ENCODE data around the gene PTPRT.

PTPRT gene

DNA sequence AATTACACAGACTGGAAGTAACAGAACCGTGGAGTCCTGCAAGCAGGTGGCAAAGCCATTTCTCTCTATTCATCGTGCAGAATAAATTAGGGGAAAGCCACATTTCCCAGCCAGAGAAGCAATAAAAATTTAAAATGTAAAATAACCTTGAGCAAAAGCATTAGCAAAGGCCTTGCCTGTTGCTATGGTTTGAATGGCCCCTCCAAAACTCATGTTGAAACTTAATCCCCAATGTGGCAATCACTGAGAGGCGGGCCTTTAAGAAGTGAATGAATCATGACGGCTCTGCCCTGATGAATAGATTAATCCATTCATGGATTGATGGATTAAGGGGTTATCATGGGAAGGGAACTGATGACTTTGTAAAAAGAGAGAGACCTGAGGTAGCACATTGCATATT is 679.0 kb downstream of the PTPRT start:
- DNase-seq, result no peak

DNA sequence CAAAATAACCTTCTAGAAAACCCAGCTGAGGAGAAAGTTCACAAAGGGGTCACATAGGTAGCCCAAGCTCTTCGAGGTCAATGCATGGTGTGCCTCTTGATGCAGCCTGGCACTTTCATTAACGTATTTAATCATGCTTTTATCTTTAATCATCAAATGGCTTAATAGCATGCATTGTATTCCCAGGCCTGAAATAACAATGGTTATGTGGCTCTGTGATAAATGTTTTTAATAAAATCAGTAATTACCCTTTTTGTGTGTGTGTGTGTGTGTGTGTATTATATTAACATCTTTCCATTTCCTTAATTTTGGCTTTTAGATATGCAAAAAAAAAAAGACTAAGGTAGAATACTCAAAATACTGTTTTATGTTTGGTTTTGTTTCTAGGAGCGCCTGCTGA is 681.8 kb downstream of the PTPRT start:
- DNase-seq, result no peak

DNA sequence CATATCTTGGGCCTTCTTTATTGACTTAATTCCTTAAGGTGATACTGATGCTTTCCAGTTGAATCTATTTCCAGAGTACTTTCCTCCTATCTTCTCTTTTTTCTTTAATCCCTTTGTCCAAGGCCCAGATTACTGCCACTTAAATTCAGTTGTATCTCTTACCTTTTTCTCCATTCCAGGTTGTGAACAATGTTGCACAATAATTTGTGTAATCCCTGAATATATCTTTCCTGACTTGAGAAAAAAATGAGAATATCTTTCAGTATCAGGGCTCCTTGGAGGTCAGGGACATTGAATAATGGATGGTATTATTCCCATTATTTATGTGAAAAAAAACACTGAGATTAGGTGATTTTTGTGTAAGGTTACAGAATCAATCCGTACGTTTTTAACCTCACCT is 683.3 kb downstream of the PTPRT start:
- no peak for DNase-seq

DNA sequence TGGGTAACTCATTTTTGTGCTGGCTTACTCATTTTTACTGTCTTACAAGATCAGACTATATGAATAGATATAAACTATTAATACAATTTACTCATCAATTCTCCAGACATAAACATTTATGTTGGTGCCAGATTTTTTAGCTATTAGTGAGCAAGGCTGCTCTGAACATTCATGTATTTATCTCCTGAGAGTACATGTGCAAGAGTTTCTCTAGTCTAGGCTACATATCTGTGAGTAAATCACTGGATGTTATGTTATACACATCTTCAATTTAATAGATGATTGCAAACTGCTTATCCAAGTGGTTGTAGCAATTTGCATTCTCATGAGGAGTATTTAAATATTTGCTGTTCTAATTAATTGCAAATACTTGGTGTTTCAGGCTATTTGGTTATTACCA is 687.1 kb downstream of the PTPRT start:
- no peak for DNase-seq

DNA sequence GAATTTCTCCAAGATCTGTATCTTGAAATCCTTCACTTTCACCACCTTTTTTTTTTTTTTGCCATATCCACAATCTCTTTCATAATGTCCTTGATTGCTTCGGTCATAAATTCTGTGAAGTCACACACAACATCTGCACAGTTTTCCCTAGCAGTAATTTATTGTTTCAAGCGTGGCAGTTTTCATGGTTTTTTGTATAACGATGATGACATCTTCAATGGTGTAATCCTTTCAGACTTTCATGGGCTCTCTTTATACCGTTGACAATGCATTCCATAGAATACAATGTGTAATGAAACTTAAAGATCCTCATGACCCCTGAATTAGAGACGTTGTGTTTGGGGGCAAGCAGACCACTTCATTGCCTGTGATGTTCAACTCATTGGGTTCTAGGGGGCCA is 693.1 kb downstream of the PTPRT start:
- DNase-seq, result no peak

DNA sequence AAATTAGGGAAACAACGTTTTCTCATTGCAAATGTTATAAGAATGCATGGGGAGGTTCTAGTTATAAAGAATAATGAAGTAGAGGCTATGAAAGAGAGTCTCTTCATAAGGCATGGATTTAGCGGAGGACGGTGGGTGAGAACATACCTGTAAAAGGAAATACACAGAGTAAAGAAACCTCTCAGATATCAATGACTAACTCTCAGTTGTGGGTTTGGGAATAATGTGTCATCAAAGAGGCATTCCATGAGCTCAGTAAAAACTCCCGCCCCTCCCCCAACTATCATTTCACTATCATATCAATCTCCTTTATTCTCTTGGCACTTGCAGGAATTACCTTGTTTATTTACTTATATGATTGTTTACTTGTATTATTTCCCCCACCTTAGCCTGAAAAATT is 695.4 kb downstream of the PTPRT start:
- DNase-seq, result no peak

DNA sequence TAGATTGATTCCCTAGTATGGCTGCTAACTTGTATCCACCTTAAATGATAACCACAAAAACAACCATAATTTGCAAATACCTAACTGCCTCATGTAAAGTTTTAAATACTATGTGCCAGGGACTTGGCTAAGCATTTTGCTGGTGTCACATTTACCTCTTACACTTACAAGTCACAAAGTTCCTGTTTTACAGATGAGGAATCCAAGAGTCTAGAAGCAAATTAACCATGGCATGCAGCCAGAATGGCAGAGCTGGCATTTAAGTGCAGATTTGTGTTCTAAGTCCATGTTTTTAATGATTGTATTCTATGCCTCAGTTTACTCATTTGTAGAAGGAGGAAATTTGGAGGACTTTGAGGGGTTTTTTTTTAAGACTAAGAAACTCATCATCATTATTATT is 696.7 kb downstream of the PTPRT start:
- DNase-seq, result no peak

DNA sequence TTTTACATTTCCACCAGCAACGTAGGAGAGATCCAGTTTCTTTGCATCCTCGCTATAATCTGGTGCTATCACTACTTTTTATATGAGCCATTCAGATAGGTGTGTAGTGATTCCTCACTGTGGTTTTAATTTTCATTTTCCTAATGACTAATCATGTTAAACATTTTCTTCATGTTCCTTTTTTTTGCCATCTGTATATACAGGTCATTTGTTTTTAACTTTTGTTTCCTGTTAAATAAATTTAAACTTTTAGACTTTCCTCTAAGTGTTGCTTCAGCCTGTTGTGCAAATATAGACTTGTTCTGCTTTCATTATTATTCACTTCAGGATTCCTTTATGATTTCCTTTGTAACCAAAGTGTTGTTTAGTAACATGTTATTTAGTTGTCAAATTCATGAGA is 697.4 kb downstream of the PTPRT start:
- DNase-seq, result no peak

DNA sequence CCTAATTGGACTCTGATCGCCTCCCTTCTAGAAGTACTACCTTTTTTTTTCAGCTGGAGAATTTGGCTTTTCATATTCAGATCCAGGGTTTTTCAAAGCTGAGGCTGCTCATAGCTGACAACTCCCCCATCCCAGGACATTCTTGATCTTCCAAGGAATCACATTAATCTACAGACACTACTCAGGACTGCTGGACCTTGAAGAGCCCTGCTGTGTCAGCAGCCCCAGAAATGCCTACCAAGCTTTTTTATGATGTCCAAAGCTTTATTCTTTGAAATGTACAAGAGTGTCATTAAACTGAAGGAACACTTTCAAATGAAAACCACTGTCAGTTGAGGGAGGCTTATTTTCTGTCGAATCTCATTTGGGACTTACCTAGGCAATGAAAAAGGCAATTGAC is 704.1 kb downstream of the PTPRT start:
- no peak for DNase-seq

DNA sequence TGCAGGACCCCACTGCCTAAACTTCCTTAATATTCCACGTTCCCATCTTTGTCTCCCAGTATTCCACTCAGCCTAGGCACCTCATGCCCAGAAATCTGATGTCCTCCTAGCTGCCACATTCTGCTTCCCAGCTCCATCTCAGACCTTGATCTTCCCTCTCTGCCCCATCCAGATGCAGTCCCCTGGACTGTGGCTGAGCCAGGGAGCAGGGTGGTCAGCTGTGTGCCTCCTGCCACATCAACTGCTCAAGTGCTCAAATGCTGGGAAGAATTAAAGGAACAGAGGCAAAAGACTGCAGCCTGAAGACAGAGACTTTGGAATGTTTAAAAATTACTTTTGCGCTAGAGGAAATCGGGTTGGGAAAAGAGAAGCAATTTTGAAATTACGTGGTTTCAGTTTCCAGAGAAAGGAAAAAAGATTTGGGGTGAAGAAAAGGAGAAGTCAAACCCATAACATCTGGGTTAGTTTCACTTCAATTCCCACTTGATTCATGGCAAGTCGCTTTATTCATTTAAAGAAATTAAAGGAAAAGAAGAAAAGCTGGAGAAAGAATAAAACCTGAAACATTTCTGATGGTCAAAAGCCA is 704.8 kb downstream of the PTPRT start:
- no peak for DNase-seq

DNA sequence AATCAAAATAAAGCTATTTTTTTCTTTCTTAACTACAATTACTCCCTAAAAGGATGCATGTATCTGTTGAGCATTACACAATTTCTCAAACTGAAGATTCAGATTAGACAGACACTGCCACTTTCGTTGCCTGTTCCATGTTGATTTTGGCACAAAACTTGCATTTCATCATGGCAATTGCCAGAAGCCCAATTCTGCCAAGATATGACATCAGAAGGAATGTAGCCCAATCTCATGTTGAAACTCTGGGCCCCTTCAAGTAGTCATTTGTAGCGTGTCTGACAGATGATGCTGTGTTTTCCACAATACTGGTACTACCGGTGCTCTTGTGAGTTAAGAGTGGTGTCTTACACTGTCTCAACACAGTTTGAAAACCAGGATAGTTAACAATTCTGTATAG is 705.4 kb downstream of the PTPRT start:
- DNase-seq, result no peak

DNA sequence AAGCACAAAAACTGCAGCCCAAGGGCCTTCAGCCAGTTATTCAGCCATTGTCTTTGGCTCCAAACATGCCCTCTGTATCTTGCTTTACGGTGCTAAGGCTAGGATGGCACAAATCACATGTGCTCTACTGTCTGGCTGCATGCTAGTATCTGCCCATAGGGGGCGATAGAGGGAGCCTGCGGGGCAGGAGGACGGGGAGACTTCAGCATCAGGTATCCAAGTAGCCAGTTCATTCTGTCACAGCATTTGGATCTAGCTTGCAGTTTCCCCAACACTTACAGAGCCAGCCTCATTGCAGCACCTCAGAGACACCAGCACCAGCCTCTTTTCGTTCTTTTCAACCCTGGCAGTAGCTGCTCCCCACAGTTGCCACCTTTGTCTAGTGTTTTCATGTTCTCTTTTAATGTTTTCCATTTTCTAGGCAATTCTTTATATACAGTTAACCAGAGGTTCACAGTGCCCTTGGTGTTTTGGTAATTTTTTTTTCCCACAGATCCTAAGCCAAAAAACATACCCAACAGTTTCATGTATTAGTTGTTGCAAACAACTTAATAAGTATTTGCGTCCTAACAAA is 705.9 kb downstream of the PTPRT start:
- DNase-seq, result no peak

DNA sequence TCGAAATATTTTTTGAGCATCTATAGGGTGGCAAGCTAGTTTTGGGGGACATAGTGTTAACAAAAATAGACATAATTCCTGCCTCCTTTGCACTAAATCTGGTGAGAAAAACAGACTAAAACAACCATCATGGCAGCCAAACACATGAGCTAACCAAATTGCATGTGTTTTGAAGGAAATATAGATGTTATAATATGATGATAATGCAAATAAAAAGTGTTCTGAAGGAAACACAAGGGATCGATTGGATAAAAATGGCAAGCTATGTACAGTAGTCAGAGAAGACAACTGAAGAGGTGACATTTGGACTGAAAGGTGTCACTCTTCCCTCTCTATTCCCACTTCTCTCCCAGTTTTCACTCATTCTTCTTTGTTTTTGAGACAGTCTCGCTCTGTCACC is 706.9 kb downstream of the PTPRT start:
- DNase-seq, result no peak

DNA sequence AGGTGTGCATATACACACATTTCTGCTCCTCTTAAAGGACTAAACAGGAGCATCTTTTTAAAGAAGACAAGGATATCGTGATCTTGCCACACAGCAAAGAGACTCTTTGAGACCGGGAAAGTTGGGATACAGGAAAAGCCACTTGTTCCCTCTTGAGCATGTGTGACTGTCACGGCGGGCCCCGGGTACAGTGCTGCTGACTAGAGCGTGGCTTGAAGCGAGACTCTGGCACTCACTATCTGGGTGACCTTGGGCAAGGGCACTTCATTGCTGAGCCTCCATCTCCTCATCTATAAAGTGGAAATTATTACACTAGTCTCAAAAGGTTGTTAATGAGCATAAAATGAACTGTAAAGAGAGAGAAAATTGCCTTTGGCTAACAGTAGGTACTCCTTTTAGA is 713.9 kb downstream of the PTPRT start:
- DNase-seq, result no peak

DNA sequence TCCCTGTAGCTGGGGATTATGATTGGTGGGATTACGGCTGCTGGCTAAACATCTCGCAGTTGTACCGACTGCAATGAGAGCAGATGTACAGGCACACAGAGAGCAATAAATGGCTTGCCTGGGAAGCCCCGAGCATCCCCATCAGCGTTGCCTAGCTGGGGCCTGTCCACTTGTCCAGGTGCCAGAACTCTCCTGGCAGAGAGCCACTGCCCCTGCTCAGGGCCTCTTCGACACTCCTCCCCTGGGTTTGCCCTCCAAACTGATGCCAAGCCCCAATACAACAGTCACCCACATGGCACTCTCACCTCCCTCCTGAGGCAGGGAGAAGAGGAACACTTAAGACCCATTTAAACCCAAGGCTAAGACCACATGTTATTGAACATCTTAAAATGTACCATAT is 715.1 kb downstream of the PTPRT start:
- no peak for DNase-seq

DNA sequence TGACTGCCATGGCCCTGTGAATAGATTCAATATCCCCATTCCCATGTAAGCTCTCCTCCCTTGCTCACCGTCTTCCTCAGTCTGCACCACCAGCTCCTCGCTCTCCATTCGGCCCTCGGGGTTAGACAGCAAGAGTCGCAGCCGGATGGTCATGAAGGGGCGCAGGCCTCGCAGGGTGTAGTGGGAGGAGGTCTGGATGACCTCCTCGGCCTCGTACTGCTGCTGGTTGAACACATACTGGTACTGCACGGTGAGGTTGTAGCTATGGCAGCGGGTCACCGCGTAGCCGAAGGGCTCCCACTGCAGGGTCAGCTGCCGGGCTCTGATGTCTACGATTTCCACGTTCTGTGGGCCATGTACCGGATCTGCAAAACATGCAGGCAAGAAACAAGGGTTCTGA is 717.5 kb downstream of the PTPRT start:
- DNase-seq, result no peak

DNA sequence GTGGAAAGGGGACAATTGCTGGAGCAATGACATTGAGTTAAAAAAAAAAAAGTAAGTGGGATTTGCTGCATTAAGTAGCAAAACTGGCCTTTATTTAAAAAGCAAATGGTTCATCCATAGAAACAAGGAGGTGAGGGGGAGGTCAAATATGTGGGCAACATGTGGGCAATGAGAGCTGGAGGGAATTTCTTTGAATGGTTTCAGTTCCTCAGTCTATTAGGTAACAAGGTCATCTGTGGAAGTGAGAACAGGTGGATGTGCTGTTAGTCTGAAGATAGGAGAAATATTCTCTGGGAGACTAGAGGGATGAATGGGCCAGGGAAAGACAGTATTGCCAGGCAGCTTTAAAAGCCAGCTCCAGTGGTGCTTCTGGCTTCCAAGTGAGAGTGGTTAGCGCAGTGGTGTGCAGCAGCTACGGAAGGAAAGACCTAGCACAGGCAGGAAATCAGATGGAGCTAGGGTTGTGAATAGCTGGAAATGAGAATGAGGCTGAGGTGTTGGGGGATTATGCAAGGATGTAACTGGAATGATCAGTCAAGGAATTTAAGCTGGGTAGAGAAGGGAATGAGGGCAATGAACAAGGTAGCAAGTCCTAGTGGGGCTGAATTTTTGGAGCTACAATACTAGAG is 727.6 kb downstream of the PTPRT start:
- no peak for DNase-seq

DNA sequence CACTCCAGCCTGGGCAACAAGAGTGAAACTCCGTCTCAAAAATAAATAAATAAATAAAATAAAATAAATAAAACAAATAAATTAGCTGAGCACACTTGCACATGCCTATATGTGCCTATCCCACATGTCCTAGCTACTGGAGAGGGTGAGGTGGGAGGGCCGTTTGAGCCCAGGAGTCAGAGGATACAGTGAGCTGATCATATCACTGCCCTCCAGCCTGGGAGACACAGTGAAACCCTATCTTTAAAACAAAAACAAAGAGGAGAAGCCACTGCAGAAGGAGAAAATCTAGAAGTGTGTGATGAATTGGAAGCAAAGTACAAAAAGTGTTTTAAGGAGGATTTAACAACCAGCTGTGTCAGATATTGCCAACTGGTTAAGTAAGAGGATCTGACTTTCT is 728.4 kb downstream of the PTPRT start:
- no peak for DNase-seq

DNA sequence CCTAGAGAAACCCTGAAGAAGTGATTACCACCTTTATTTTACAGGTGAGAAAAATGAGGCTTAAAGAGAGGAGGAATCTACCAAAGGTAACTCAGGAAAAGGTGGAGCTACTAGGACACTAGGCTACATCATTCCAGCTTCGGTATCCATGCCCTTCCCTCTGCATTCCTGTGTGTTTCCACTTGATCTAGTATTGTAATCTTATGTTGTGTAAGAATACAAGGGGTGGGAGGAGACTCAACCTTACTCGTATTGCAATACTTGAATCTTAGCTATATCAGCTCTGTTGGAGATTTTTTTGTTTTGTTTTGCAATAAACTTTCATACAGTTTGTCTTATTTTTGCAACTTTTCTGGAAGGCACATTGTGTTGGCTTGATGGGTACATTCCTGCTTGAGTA is 742.4 kb downstream of the PTPRT start:
- DNase-seq, result no peak

DNA sequence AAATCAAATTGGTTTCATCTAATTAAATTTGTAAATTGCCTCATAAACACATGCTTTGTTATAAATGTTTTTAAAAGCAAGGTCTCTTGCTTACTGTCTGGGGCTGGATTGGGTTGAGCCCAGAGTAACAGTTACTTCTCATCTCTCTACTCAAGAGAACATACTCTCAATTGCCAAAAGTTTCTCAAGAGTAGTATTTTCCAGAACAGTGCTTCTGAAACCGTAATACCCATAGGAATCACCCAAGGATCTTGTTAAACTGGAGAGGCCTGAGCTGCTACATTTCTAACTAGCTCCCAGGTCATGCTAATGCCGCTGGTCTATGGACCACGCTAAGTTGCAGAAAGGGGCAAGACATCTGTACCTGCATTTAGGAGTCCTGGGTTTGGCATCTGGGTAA is 744.9 kb downstream of the PTPRT start:
- no peak for DNase-seq

DNA sequence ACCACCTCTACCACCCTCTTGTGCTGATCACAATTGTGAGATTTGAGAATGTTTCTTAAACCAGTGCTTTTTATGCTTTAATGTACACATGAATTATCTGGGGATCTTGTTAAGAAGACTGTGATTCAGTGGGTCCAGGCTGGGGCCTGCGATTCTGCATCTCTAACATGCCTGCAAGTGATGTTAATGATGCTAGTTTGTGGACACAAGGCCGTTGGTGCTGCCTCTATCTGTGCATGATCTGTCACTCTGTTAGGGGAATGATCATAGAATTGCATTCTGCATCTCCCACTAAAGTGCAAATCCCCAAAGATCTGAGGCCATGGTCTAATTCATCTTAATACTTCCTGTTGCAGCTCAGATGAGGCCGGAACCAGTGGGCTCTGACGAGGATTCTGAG is 746.5 kb downstream of the PTPRT start:
- DNase-seq, result no peak

DNA sequence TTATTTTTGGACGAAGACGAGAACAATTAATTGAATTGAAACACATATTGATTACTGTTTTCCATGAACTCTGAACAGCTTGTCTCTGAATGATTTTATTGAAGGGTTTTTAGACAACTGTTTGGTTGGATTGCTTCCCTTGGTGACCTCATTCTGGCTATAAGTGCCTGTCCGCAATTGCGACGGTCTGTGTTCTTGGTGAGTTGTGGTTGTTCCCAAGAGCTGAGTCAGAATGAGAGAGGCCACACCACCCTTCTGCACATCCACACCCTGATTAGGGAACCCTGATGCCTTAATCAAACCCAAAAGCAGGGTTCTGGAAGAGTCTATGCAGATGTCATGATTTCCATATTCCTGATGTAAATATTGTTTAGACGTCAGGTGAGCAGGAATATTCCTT is 747.0 kb downstream of the PTPRT start:
- no peak for DNase-seq

DNA sequence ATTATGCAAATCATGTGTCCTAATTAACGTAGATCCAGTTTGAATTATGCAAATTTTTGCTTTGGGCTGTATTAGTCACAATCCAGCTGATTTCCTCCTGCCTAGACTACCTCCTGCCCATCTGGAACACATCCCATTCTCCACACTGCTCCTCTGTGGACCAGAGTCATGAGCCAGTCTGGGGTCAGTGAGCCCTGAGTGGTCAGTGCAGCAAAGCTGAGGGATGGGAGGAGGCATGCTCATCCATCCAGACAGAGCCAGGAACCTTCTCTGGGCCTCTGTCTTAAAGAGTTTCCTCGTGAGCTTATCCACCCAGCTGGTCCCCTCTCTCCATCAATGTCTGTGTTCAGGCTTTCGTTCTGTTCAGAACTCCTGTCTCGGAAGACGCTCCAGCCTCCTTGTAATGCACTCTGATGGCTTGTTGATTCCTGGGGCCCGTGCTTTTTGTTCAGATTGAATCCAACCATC is 747.8 kb downstream of the PTPRT start:
- no peak for DNase-seq

DNA sequence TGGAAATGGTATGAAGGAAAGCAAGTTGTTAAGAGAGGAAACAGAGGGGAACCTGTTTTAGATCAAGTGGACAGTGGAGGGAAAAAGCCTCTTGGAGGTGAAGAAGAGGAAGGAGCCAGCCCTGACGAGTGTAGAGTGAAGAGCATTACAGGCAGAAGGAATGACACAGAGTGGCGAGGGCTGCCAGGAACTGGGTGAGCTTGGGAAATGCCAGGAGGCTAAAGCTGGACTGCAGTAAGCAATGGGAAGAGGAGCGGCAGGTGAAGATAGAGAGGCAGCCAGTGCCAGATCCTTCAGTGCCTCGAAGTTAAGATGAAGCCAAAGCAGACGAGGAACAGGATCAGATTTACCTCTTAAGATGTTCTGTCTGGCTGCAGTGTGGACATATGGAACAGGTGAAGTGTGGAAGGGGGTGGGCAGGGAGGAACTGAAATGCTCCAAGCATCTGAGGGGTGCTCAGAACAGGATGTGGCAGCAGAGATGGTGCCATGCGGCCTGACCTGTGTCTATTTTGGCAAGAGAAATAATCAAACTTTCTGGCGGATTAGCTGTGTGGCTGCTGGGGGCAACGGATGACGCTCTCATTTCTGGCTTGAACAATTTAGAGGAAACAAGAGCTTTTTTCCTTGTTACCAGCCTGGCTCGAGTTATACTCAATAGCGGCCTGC is 748.4 kb downstream of the PTPRT start:
- no peak for DNase-seq
